Right atrium auricular region (tissue), 2 donors: ENCODE data around the gene DNASE2. TPM values are rescaled to one million over a fixed set of nuclear protein-coding genes. Genes with fewer than 3 reads are reported as not detected.
"Not testable (repeated sequence)": the region's sequence is repeated elsewhere in the genome, so short reads cannot be mapped to it uniquely, and the experiment has no call there.

ENCODE experiments used
- DNase-seq: peaks from one replicate; pipeline ENCODE4 v3.0.0-alpha.2; 2019; ENCODE audit warnings: low spot score
- H3K27ac ChIP-seq, 2 donors: fragments of 200-600 bp; sonication (generic); 1 replicate in 1 of 2; 2 replicates in 1 of 2; pipeline ENCODE4 v1.5.1; 2016 to 2019
- H3K27me3 ChIP-seq, 2 donors: fragments of 200-600 bp; sonication (generic); one replicate each; pipeline versions ENCODE4 v1.5.1 to v1.6.0; 2017 to 2019
- H3K36me3 ChIP-seq: fragments of 200-600 bp; sonication (generic); one replicate; pipeline ENCODE4 v1.5.1; 2016
- H3K4me1 ChIP-seq, 2 donors: fragments of 200-600 bp; sonication (generic); one replicate each; pipeline versions ENCODE4 v1.5.1 to v1.6.0; 2017 to 2019
- H3K4me3 ChIP-seq, 2 donors: fragments of 200-600 bp; sonication (generic); 1 replicate in 1 of 2; 2 replicates in 1 of 2; pipeline ENCODE4 v1.5.1; 2017 to 2019; ENCODE audit warnings: mild to moderate bottlenecking in 1 of 2, moderate library complexity in 1 of 2
- H3K9me3 ChIP-seq, 2 donors: fragments of 200-600 bp; sonication (generic); one replicate each; pipeline ENCODE4 v1.5.1; 2019
- total RNA-seq, 2 donors: library from RNA; depleted of rRNA; stranded (reverse); fragments of >200 nt; gene quantifications; one replicate each; pipeline ENCODE4 v1.1.0, GENCODE V29; 2016
- TF ChIP-seq, protein P1 (sequence below), 2 donors: fragments of 200-600 bp; sonication (generic); IDR thresholded peaks; one replicate each; pipeline ENCODE4 v1.5.1; 2019; ENCODE audit warnings: antibody characterized with exemption in 2 of 2

DNASE2 gene
- total RNA-seq, 2 donors from 2014 or later = 24.2 to 24.9 TPM

DNA sequence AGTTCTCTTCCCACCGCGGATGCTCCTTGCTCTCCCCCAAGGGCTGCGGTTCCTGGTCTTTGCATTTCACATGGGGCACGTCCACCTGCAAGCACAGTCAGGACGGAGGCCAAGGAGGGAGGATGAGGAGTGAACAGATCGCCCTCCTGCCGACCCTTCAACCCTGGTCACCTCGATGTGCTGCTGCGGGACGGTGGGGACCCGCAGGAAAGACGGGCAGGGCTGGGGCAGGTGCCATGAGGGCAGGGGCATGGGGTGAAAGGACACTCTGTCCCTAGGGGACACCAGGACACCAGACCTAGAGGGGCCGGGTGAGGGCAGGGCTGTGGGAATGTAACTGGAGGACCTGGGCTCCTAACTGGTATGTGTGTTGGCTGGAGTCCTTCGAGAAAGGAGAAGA lies 37.0 kb upstream of the DNASE2 start:
- no peak overlapping the region for H3K4me3 ChIP-seq
- no peaks in the 10 kb centered on the region for H3K27me3 ChIP-seq
- TF ChIP-seq, protein P1, sequence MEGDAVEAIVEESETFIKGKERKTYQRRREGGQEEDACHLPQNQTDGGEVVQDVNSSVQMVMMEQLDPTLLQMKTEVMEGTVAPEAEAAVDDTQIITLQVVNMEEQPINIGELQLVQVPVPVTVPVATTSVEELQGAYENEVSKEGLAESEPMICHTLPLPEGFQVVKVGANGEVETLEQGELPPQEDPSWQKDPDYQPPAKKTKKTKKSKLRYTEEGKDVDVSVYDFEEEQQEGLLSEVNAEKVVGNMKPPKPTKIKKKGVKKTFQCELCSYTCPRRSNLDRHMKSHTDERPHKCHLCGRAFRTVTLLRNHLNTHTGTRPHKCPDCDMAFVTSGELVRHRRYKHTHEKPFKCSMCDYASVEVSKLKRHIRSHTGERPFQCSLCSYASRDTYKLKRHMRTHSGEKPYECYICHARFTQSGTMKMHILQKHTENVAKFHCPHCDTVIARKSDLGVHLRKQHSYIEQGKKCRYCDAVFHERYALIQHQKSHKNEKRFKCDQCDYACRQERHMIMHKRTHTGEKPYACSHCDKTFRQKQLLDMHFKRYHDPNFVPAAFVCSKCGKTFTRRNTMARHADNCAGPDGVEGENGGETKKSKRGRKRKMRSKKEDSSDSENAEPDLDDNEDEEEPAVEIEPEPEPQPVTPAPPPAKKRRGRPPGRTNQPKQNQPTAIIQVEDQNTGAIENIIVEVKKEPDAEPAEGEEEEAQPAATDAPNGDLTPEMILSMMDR (IDR thresholded peaks at IDR 0.05) = no peak
- no peak for DNase-seq
- H3K36me3 ChIP-seq = peaks cover 11% of the 10 kb centered on the region
- H3K4me1 ChIP-seq = peaks cover 0 to 14% of the 10 kb centered on the region in 2 donors
- H3K27ac ChIP-seq = no peak overlapping the region
- H3K9me3 ChIP-seq = no peaks in the 10 kb centered on the region

DNA sequence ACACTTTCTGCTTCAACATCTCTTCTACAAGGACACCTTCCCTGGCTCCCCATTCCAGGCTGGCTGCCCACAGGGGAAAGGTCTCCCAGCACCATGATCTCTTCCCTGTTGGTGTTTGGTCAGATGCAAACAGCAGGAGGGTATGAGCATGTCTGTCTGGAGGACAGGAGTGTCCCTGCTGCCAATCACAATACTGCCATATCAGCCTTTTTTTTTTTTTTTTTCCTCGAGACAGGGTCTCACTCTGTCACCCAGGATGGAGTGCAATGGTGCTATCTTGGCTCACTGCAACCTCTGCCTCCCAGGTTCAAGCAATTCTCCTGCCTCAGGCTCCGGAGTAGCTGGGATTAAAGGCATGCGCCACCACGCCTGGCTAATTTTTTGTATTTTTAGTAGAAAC lies 34.6 kb upstream of the DNASE2 start:
- peaks cover 0 to 26% of the 10 kb centered on the region in 2 donors for H3K4me1 ChIP-seq
- DNase-seq, H3K27ac ChIP-seq, H3K27me3 ChIP-seq, H3K36me3 ChIP-seq, H3K4me3 ChIP-seq, H3K9me3 ChIP-seq: not testable (repeated sequence)

DNA sequence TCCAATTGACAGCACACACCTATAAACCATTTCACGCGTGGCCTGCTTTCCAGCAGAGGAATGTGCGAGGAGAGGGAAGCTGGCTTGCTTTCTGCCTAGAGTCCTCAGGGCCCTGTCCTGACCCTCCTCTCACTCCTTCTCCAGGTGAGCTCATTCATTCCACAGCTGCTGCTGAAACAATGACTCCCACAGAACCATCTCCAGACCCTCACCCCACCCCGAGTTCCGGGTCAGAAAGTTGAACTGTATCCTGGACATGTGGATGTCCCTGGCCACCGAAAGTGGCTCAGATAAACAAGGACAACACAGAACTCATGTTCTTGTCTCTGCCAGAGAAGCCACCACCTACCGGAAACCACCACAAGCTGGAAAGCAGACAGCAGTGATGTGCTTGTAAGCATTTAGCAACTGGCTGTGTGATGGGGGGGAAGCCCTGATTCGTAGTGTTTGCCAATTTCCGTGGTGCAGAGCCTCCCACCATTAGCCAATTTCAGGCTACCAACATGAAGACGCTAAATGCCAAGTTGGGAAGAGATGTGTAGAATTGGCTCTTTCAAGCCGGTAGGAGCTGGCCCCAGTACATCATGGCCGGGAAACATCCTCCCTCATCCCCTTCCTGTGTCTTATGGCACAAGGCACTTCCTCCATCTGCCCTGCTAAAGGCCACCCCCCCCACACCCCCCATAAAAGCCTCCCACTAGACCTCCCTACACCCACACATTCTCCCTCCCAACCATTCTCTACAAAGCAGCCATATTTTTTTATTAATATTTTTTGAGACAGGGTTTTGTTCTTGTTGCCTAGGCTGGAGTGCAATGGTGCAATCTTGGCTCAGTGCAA lies 32.8 kb upstream of the DNASE2 start:
- no peak for DNase-seq
- TF ChIP-seq, protein P1 (IDR thresholded peaks at IDR 0.05) = no peak
- no peak overlapping the region for H3K4me3 ChIP-seq
- H3K4me1 ChIP-seq = peaks cover 0 to 26% of the 10 kb centered on the region in 2 donors
- no peaks in the 10 kb centered on the region for H3K36me3 ChIP-seq
- no peaks in the 10 kb centered on the region for H3K9me3 ChIP-seq
- peak overlapping the region; percentile 54 to 72 for H3K27ac ChIP-seq
- H3K27me3 ChIP-seq = no peaks in the 10 kb centered on the region

DNA sequence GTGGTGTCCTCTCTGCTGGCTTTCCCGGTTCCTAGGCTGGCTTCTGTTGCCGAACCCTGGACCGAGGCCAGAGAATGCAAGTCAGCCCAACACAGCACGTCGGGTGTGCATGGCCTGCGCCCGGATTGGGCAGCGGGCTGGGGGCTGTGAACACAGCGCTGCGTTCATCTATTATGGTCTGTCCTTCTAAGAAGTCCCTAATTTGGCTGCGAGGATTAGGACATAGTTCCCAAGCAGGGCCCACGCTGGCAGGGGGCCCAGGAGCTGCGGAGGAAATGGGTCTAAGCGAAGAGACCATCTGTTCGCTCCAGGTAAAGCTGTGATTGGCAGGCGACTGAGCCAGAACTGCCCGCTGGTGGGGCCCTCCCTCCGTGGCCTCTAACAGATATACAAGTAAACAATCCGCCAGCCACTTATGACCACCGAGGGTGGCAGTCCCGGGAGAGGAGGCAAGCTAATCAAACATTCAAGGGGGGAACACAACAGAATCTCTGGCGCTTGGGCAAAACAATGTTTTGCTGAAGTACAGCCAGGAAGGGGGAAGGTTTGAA lies 31.8 kb upstream of the DNASE2 start:
- TF ChIP-seq, protein P1 (IDR thresholded peaks at IDR 0.05) = no peak
- H3K9me3 ChIP-seq = no peaks in the 10 kb centered on the region
- peak overlapping the region in 1 of 2 donors; percentile 27 for H3K4me3 ChIP-seq

DNA sequence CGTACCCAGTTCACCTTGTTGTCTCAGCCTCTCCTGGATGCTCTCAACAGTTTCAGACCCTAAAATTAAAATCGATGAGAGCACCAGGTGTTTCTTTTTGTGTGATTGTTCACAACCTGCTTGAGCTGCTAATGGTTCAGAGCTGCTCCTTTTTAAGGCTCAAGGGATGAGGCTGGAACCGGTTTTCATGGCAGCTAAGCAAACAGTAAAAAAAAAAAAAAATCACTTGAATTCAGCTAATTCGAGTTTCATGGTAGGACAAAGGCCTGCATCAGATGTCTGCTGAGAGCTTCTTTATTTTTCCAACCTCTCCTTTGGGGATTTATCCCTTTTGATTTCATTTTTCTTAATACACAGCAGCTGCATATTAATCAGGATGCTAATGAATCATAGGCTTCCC lies 31.3 kb upstream of the DNASE2 start:
- Histone ChIP-seq H3K27ac (peak overlapping the region; percentile 54 to 72), H3K27me3 (no peaks in the 10 kb centered on the region), H3K4me3 (peak overlapping the region in 1 of 2 donors; percentile 27), H3K4me1 (peaks cover 0 to 22% of the 10 kb centered on the region in 2 donors), H3K36me3 (no peaks in the 10 kb centered on the region), H3K9me3 (no peaks in the 10 kb centered on the region)
- no peak for DNase-seq
- TF ChIP-seq, protein P1 (IDR thresholded peaks at IDR 0.05) = no peak

More for the DNA sequence above, 31.8 kb upstream of the DNASE2 start:
- peak overlapping the region; percentile 54 to 72 for H3K27ac ChIP-seq
- no peaks in the 10 kb centered on the region for H3K36me3 ChIP-seq
- peaks cover 0 to 22% of the 10 kb centered on the region in 2 donors for H3K4me1 ChIP-seq
- DNase-seq = peak; percentile 77
- H3K27me3 ChIP-seq = no peaks in the 10 kb centered on the region

DNA sequence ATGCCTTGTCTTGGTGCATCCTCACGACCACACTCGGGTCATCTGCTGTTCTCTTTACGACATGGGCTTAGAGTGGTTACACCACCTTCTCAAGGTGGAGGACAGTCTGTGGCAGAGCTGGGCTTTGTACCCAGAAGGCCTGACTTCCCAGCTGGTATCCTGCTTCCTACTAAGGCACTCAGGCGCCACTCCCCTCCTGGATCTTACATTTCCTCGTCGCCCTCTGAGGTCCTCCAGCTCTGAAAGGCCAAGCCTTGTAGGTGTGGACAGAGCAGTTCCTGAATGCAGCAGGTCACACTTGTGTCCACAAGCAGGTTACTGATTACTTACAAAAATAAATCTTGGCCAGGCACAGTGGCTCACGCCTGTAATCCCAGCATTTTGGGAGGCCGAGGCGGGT lies 25.9 kb upstream of the DNASE2 start:
- Histone ChIP-seq H3K4me3 (no peak overlapping the region), H3K27ac (no peak overlapping the region), H3K4me1 (peaks cover 0 to under 1% of the 10 kb centered on the region in 2 donors), H3K9me3 (no peaks in the 10 kb centered on the region), H3K27me3 (no peaks in the 10 kb centered on the region), H3K36me3 (no peaks in the 10 kb centered on the region)
- DNase-seq = no peak
- TF ChIP-seq, protein P1 (IDR thresholded peaks at IDR 0.05) = no peak
